GM18870 (cell line): ENCODE data around the gene CRABP1.
"Not testable (repeated sequence)": the region's sequence is repeated elsewhere in the genome, so short reads cannot be mapped to it uniquely, and the experiment has no call there.

Experiments
- ATAC-seq: cut with Tn5 transposase; IDR thresholded peaks from one replicate; pipeline ENCODE4 v1.9.1; 2021; ENCODE audit warnings: moderate library complexity; ENCODE audit not compliant: unreplicated experiment

CRABP1 gene

DNA sequence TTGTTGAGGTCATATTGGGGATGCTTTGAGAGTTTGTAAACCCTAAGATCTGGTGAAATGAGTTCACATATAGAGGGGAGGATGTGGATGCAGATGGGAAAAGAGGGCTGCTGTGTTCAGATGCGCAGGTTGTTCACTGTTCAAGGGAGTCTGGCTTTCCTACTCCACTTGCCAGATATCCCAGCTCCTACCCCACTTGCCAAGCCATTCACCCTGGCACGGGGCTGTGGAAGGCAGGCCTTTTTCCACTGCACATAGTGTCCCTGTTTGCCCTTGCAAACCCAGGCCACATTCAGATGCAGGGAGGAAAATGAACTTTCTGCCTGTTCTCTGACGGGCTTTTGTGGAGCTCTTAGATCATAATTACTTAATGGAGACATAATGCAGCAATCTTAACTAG is 29.0 kb downstream of the CRABP1 start:
- no peak for ATAC-seq

DNA sequence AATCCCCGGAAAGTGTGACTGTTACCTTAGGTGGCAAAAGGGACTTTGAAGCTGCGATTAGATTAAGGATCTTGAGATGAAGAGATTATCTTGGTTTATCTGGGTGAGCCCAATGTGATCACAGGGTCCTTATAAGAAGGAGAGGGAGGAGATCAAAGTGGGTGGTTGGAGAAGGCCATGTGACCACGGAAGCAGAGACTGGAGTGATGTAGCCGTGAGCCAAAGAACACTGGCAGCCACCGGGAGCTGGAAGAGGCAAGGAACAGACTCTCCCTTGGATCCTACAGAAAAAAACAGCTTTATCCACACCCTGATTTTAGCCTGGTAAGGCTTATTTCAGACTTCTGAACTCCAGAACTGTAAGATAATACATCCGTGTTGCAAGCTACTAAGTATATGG is 29.9 kb downstream of the CRABP1 start:
- ATAC-seq, result no peak

DNA sequence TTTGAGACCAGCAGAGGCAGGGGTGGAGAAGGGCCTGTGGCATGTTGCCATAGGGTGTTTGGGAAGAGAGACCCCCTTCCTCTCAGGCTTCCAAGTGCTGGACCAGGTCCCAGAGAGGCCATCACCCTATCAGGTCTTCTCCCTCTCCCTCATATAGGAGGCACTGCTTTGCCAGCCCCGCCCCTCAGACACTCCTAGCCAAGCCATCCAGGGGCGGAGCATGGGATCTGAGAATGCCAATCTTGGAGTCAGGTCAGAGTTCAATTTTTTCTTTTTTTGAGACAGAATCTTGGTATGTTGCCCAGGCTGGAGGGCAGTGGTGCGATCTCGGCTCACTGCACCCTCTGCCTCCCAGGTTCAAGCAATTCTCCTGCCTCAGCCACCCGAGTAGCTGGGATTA is 32.7 kb downstream of the CRABP1 start:
- no peak for ATAC-seq

DNA sequence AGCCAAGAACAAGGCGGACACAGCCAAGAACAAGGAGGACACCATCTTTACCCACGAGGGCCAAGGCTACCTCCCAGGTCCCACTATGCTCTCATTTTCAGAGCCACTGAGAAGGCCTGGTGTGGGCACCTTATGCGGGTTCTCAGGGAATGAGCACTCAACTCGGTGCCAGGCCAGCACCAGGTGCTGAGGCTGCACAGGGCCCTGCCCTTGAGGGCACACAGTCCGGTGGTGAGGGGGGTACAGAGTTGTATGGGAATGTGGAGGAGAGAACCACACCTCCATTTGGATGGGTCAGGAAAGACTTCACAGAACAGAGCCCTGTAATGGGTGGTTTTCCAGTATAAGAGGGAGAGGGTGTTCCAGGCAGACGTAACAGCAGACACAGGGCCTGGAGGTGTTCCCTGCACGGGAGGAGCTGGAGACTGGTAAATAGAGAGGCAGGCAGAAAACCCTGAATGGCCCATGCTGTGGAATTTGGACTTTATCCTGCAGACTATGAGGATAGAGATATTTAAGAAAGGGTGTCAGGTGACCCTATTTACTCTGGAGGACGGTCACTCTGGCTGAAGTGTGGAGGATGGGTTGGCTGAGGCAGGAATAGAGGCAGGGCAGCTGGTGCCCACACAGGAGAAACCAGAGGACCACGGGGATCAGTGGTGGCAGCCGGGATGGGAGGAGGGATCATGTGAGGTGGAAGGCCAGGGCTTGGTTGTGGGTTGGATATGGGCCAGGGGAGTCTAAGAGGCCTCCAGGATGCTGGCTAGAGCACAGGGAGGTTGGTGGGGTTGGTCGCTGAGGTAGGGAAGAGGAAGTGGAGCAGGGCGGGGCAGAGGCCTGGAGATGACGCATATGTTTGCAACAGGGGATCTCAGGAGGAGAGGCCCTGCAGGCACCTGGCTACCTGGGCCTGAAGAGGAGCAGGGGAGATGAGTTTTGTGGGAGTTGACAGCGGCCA is 34.6 kb downstream of the CRABP1 start:
- ATAC-seq, result no peak

DNA sequence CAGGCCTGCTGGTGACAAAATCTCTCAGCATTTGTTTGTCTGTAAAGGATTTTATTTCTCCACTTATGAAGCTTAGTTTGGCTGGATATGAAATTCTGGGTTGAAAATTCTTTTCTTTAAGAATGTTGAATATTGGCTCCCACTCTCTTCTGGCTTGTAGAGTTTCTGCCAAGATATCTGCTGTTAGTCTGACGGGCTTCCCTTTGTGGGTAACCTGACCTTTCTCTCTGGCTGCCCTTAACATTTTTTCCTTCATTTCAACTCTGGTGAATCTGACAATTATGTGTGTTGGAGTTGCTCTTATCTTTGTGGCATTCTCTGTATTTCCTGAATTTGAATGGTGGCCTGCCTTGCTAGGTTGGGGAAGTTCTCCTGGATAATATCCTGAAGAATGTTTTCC is 40.0 kb downstream of the CRABP1 start:
- ATAC-seq, result not testable (repeated sequence)

DNA sequence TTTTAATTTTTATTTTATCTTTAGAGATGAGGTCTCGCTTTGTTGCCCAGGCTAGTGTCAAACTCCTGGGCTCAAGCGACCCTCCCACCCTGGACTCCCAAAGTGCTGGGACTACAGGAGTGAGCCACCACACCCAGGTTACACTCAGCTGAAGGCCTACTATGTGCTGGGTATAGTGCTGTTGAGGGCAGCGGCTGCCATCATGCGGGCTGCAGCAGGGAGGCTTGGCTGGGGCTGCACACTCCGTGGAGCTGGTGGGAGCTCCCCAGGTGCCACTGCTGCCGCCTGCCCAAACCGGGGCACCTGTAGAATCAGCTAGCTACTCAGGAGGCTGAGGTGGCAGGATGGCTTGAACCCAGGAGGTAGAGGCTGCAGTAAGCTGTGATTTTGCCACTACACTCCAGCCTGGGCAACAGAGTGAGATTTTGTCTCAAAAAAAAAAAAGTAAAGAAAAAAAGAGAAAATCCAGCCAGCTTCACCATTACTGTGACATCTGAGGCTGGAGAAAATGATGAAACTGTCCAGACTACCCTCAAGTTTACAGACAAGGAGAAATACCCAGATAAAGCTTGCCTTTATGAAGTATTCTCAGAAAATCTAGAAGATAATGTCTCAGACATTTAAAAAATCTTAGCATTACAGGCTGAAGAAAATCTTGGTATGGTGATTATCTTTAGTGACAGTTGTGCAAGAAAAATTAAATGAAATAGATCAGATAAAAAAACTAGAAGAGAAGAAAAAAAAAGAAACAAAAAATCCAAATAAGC is 42.1 kb downstream of the CRABP1 start:
- ATAC-seq, result no peak

DNA sequence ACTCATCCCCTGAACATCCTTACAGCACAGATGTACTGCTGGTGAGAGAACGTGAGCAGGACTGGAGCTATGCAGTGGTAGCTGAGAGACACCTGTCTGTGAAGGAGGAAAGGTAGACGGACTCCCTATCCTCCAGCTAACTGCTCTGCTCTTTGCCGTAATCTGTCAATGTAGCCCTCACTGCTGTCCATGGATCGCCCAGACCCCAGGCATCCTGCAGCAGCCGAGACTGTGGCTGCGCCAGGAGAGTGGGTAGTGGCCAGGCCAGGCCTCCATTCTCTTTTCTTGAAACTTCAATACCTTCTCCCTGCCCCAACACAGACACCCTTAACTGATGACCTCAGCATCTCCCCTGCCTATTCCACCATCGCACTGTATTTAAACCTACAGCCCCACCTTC is 44.5 kb downstream of the CRABP1 start:
- no peak for ATAC-seq

DNA sequence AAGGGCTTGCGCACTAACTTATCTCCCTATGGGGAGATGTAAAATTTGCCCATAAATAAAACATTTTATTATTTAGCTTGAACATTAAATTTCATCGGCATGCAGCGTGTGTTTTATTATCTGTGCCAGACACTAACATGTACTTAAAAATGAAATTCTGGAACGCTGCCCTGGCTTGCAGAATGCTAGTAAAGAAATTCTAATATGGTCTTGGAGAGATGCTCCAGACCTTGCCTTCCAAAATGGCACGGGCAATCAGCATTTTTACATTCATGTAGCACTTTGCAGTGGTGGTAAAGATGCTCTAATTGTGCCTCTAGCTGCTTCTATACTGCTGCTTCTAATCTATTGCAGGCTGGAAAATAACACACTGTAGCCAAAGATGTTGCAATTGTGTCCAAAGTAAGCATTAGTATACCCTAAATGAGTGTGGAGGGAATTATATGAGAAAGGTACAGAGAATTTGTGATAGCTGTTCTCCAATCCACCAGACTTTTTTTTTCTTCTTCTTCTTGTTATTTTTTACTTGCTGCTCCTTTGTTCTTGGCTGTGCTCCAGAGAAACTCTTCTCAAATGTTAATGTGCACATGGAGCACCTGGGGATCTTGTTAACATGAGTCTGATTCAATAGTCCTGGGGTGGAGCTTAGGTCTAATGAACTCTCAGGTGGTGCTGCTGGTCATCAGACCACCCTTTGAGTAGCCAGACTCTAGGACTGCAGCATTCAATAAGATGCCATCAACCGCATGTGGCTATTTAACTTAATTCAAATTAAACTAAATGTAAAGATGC is 47.3 kb downstream of the CRABP1 start:
- no peak for ATAC-seq

DNA sequence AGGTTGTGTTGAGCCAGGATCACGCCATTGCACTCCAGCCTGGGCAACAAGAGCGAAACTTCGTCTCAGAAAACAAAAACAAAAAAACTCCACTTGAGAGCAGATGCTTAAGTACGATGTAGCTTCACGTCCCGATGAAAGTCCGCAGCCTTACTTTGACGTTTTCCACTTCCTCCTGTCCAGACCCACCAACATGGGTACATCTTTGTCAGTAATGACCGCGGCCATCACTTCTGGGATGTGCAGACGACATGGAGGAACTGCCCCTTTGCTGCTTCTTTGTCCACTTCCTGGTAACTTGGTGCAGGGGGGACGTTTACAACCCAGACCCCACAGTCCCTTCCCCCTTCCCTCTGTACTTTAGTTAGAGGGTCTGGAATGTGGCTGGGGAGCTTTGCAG is 48.7 kb downstream of the CRABP1 start:
- no peak for ATAC-seq

DNA sequence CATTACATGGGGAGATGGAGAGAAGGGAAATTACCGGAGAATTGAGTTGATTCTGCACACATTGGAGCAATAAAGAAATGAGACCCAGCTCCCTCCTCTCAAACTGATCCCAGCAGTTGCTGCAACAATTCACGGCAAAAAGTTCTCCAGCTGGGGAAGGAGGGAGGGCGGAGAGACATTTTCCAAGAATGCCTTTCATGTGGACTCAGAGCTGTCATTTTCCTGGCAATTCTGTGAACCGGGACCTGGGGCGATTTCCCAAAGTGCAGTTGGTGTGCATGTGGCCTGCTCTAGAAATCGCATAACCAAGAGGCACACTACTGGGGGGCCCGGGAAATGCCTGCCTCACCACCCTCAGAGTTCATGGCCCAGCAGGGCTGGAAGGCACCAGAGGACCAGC is 49.2 kb downstream of the CRABP1 start:
- ATAC-seq, result no peak

DNA sequence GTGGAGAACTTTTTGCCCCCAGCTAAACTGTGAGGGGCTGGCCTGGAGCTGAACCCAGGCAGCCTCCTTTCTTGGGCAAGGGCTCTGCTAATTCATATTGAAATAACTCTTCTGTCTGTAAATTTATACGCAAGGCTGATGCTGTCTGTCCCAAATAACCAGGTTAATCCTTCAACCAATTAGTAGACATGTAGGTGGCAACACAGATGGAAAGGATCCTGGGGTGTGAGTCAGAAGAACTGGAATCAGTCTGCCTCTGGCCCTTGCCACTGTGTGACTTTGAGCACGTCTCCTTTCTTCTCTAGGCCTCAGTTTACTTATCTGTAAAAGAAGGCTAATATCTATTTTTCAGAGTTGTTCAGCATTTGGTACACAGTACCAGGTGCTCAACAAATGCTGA is 49.6 kb downstream of the CRABP1 start:
- no peak for ATAC-seq

DNA sequence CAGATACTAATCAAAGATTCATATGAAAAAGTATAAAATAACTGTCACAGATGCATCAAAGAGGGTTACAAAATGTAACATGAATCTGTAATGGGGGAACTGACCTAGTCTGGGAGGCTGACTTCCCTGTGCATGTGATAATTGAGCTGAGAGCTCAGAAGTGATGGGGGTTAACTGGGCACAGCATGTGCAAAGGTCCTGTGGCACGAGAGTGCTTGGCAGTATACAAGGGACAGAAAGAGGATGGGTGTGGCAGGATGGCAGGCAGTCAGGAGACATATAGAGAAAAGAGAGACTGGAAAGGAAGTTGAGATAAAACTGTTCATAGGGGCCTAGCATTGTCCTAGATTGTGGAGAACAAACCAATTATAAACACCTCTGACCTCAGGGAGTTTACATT is 50.1 kb downstream of the CRABP1 start:
- no peak for ATAC-seq

DNA sequence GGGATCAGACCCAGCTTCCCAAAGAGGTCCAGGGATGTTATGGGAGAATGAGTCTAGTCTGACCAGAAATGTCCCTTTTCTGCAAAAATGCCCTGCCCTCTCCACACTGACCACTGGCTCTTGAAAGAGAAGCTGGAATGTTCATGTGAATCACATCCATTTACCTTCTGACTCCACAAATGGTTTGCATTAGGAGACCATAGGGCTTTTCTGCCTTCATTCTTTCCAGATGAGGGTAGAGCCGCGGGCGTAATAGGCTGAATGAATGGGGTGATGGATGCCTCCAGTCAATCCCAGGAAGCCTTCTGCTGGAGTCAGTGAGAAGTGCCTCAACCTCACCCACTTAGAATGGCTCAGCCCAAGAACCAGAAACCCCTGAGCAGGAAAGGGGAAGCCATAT is 50.7 kb downstream of the CRABP1 start:
- ATAC-seq, result no peak

DNA sequence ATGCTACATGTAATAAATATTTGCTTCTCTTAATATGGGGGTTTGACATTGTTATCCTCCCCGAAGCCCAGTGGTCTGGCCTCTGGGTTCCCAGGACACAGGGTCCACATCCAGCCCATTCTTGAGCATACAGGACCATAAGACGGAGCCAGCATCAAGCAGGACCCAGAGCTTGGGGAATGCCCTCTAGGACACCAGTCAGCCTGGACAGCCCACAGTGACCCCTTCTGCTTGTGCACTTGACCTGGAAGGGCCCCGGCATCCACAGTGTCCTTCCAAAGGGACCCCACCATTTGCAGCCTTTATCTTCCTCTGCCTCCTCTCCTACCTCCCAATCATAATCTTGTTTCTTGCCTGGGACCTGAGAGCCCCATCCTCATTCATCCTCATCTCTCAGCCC is 51.6 kb downstream of the CRABP1 start:
- no peak for ATAC-seq

DNA sequence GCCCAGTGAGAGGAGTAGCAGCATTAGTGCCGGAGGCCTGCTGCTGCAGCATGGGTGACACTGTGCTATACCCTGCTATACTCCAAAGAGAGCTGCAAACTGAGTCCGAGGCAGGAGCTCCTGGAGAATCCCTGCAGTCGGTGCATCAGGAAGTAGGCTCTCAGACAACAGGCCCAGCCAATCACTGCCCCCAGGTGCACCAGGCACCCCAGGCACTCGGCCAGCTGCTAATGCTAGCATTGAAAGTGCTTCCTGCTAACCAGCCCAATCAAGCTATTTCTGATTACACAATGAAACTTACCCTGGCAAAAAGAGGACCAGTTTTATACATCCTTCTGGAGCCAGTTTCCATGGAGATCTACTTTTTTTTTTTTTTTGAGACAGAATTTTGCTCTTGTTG is 52.3 kb downstream of the CRABP1 start:
- no peak for ATAC-seq

DNA sequence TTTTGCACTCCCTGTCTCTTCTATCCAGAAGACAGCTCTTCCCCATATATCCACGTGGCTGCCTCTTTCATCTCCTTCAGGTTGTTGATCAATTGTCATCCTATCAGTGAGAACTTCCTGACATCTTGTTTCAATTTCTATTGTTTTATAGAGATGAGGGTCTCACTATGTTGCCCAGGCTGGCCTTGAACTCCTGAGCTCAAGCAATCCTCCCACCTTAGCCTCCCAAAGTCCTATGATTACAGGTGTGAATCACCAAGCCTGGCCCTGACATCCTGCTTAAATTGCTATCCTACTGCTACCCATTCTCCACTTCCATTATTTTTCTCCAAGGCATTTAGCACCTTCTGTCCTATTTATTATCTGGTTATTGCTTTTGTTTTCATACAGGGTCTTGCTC is 53.0 kb downstream of the CRABP1 start:
- no peak for ATAC-seq

DNA sequence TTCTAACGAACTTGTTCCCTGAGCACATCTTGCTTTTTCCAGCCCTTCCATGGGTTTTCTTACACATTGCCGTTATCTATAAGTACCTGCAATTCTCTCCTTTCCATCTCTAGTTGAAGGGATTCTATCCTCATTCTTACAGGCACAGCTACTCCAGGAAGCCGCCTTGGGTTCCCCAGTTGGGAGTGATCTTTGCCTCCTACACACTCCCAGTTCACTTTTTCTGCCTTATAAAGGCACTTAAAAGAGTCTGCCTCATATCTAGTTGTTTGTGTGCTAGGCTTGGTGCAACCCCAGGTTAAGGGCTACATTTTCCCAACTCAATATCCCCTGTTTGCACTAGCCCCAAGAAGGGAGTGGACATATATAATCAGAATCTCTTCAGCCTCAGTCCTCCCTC is 53.9 kb downstream of the CRABP1 start:
- ATAC-seq, result no peak

DNA sequence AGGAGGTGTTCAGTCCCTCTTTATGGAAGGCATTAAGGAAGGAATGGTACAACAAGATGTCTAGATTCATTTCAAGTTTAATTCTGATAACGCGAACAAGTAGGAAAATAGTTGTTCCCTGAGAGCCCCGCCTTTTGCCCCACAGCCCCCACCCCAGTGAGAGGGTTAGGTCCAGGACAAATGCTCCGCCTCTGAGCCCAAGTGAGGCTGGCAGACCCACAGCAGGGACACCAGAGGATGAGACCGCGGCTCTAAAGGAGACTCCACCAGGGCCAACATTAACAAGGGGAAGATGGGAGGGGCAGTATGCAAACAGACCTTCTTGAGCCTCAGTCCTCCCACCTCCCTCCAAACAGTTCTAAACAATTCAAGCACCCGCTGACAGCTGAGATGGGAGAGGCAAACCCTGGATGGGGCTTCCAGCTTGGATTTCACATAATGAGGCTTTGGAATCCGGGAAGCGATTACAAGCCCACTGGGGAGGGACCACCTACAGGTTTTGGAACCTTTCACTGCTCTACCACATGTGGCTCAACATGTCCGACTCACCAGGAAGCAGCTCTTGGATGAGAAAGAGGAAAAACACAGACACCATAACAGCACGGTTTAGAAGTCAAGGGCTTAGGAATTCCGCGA is 54.9 kb downstream of the CRABP1 start:
- no peak for ATAC-seq

DNA sequence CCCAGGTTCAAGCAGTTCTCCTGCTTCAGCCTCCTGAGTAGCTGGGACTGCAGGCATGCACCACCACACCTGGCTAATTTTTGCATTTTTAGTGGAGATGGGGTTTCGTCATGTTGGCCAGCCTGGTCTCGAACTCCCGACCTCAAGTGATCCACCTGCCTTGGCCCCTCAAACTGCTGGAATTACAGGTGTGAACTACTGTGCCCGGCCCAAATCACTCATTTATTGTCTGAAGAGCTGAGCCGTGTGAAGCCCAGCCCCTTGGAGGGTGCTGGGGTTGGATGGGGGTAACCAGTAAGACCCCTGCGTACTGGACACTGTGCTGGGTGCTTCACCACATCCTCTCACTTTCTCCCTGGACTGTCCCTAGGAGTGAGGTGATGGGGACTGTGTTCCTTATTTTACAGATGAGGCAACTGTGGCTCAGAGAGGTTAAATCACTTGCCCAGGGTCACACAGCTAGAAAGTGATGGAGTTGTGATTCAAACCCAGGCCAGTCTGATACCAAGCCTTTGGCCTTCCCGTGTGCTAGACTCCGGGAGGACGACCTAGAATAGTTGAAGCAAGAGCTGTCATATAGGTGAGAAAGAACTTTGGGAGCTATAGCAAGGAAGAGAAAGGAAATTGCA is 56.1 kb downstream of the CRABP1 start:
- no peak for ATAC-seq

DNA sequence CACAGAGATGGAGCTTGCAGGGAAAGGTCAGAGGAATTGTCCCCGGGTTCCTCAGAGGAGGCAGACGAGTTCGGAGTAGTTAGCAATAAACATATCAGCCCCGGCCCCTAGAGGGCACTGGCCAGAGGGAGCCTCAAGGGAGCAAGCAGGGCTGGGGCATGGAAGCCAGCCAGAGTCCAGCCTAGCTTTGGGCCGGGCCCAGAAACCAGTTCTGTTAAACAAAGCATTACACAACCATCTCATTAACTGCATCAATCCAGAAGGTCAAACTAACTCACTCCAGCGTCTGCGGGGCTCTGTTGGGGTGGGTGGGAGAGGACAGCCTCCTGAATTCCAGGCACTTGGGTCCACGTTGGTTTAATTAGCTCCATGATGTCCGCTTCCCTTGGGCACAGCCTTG is 56.8 kb downstream of the CRABP1 start:
- no peak for ATAC-seq

DNA sequence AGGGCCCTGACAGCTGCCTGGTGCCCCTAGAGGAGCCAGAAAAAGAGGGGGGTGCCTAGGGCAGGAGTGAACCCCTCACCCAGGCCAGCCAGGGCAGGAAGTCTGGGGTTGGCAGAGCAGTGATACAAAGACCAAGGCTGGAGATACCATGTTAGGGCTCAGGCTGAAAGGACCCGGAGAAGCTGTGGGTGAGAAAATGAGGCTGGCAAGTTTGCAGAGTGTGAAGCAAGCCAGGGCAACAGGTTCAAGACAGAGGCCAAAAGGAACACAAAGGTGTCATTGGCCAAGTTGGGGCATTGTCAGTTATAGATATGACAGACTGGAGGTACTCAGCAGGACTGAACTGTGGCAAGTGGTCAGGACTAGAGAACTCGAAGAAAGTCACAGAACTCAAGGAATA is 57.2 kb downstream of the CRABP1 start:
- ATAC-seq, result no peak
